HepG2 (cell line): ENCODE data around the gene CNOT8. TPM values are rescaled to one million over a fixed set of nuclear protein-coding genes. Genes with fewer than 3 reads are reported as not detected.

Experiments
- AKNA ChIP-seq: sonication (generic); formaldehyde crosslinking; IDR thresholded peaks from 2 replicates; pipeline ENCODE4 v1.4.0; 2020; ENCODE audit warnings: missing genetic modification reagents, borderline replicate concordance
- ATF7 ChIP-seq, 2 experiments: fragments of 450-650 bp in 1 of 2; sonication (generic) in 1 of 2; formaldehyde crosslinking in 1 of 2; IDR thresholded peaks; 2 replicates each; pipeline versions ENCODE4 v1.4.0 to v1.6.1; 2016 to 2020; ENCODE audit warnings: antibody characterized with exemption in 1 of 2, mild to moderate bottlenecking in 1 of 2, missing genetic modification reagents in 1 of 2
- GABPB1 ChIP-seq: IDR thresholded peaks from 2 replicates; pipeline ENCODE4 v1.6.1; 2016; ENCODE audit warnings: mild to moderate bottlenecking, missing genetic modification reagents, moderate library complexity, missing compliant biosample characterization
- HNRNPL ChIP-seq: fragments of 200-400 bp; formaldehyde crosslinking; IDR thresholded peaks from 2 replicates; pipeline ENCODE4 v1.6.1; 2017; ENCODE audit warnings: mild to moderate bottlenecking, low read depth, low read length
- LCORL ChIP-seq, 2 experiments: fragments of 450-650 bp in 1 of 2; sonication (generic) in 1 of 2; formaldehyde crosslinking in 1 of 2; IDR thresholded peaks; 2 replicates each; pipeline versions ENCODE4 v1.5.0 to v1.6.1; 2017 to 2020; ENCODE audit warnings: antibody characterized with exemption in 1 of 2, missing genetic modification reagents in 1 of 2
- MLXIP ChIP-seq: sonication (generic); formaldehyde crosslinking; IDR thresholded peaks from 2 replicates; pipeline ENCODE4 v1.9.0; 2021; ENCODE audit warnings: missing genetic modification reagents, borderline replicate concordance
- RBFOX2 ChIP-seq: fragments of 200-400 bp; formaldehyde crosslinking; IDR thresholded peaks from 2 replicates; pipeline ENCODE4 v1.6.1; 2017; ENCODE audit warnings: low read depth, mild to moderate bottlenecking, low read length
- RFX1 ChIP-seq: fragments of 450-650 bp; IDR thresholded peaks from 2 replicates; pipeline ENCODE4 v1.6.1; 2017
- TBX2 ChIP-seq: sonication (generic); formaldehyde crosslinking; IDR thresholded peaks from 2 replicates; pipeline ENCODE4 v1.5.0; 2020; ENCODE audit warnings: missing genetic modification reagents, mild to moderate bottlenecking, borderline replicate concordance
- THAP8 ChIP-seq: sonication (generic); formaldehyde crosslinking; IDR thresholded peaks from 2 replicates; pipeline ENCODE4 v1.5.1; 2020; ENCODE audit warnings: missing genetic modification reagents, mild to moderate bottlenecking, borderline replicate concordance
- ZNF143 ChIP-seq: sonication (generic); formaldehyde crosslinking; IDR thresholded peaks from 2 replicates; pipeline ENCODE4 v1.4.0; 2020; ENCODE audit warnings: missing genetic modification reagents
- ZNF281 ChIP-seq: sonication (generic); formaldehyde crosslinking; IDR thresholded peaks from 2 replicates; pipeline ENCODE4 v1.4.0; 2020; ENCODE audit warnings: missing genetic modification reagents, borderline replicate concordance
- ZNF460 ChIP-seq: sonication (generic); formaldehyde crosslinking; IDR thresholded peaks from 2 replicates; pipeline ENCODE4 v1.5.1; 2020; ENCODE audit warnings: missing genetic modification reagents, mild to moderate bottlenecking, borderline replicate concordance
- ZNF652 ChIP-seq: IDR thresholded peaks from 2 replicates; pipeline ENCODE4 v1.6.1; 2016; ENCODE audit warnings: low read depth, borderline replicate concordance
- ZNF660 ChIP-seq: sonication (generic); formaldehyde crosslinking; IDR thresholded peaks from 2 replicates; pipeline ENCODE4 v1.5.1; 2020; ENCODE audit warnings: mild to moderate bottlenecking, low read depth, missing genetic modification reagents, borderline replicate concordance
- ZNF792 ChIP-seq: IDR thresholded peaks from 2 replicates; pipeline ENCODE4 v1.6.1; 2016
- polyA plus RNA-seq, 8 experiments: library from polyadenylated mRNA; depleted of rRNA in 3 of 8; stranded (reverse) in 7 of 8; unstranded in 1 of 8; fragments of >200 nt; fragmentation: Illumina TruSeq in 4 of 8; extraction: Trizol in 4 of 8; gene quantifications; 2 replicates each; pipeline versions ENCODE4 v1.2.1 to v1.2.3, GENCODE V29; 2011 to 2016; ENCODE audit warnings: low read depth in 4 of 8, missing spikeins in 1 of 8, mixed read lengths in 1 of 8; ENCODE audit not compliant: insufficient read depth in 1 of 8
- total RNA-seq, 5 experiments: library from RNA; depleted of rRNA; stranded (reverse); fragments of >200 nt; fragmentation: Illumina TruSeq; extraction: Trizol; gene quantifications; 2 replicates each; pipeline ENCODE4 v1.2.3, GENCODE V29; 2016; ENCODE audit warnings: low read depth in 1 of 5

Gene CNOT8
- total and polyA plus RNA-seq, 2 of the 13 experiments (the other 11 are each of a cell fraction or from before 2014, with no cell fraction given) = 37.1 to 74.9 TPM

GRCh38 chr5:154857530-154858296, 714 bp upstream of the CNOT8 start (continued):
- TF ChIP-seq MLXIP (CRISPR knock-in tag) = 0 out of 2 replicates have a peak, but pooled peaks have one; percentile 9
- no peak for TF ChIP-seq LCORL (IDR thresholded peaks at IDR 0.05)
- TF ChIP-seq LCORL (CRISPR knock-in tag; IDR thresholded peaks at IDR 0.05) = peak; percentile 66; the same call in 1 of the 2 replicates
- TF ChIP-seq ATF7 (IDR thresholded peaks at IDR 0.05) = no peak
- no peak for TF ChIP-seq ATF7 (CRISPR knock-in tag; IDR thresholded peaks at IDR 0.05)
- TF ChIP-seq TBX2 (CRISPR knock-in tag) = no peak; the same call in 1 of the 2 replicates
- peak; percentile 63 for TF ChIP-seq ZNF281
- TF ChIP-seq RBFOX2 = peak; percentile 88
- peak; percentile 48; the same call in 1 of the 2 replicates for TF ChIP-seq ZNF460 (CRISPR knock-in tag)
- TF ChIP-seq HNRNPL = 0 out of 2 replicates have a peak, but pooled peaks have one; percentile 78
- peak; percentile 16; the same call in 1 of the 2 replicates for TF ChIP-seq THAP8 (CRISPR knock-in tag)
- no peak for TF ChIP-seq ZNF660 (CRISPR knock-in tag)
- peak; percentile 93 for TF ChIP-seq RFX1
- TF ChIP-seq AKNA (CRISPR knock-in tag) = no peak; the same call in 1 of the 2 replicates
- TF ChIP-seq ZNF792 = no peak; the same call in 1 of the 2 replicates
- TF ChIP-seq ZNF652 (CRISPR knock-in tag) = no peak; the same call in 1 of the 2 replicates
- no peak; the same call in 1 of the 2 replicates for TF ChIP-seq ZNF143 (CRISPR knock-in tag)
- peak; percentile 70 for TF ChIP-seq GABPB1
